HL-60/S4 (cell line): Measurements from ENCODE around the gene GALNT2.

Source experiments
- in situ Hi-C: fragments of 300-500 bp; cut with MboI; formaldehyde crosslinking; loops from 2 replicates; pipeline ENCODE4 v1.14.3; 2022; ENCODE audit warnings: low sequenced_read_pairs

GALNT2 gene

GRCh38 chr1:230224101-230224960 is 157.3 kb downstream of the GALNT2 start:
- in situ Hi-C loops: no loop called here

GRCh38 chr1:230226007-230226800 is 159.2 kb downstream of the GALNT2 start:
- in situ Hi-C loops: no loop called here

GRCh38 chr1:230226814-230227213 is 159.8 kb downstream of the GALNT2 start:
- in situ Hi-C loops: no loop called here

GRCh38 chr1:230228236-230228897 is 161.3 kb downstream of the GALNT2 start:
- in situ Hi-C loops: no loop called here

GRCh38 chr1:230230273-230230672 is 163.2 kb downstream of the GALNT2 start:
- in situ Hi-C loops: no loop called here

GRCh38 chr1:230230948-230231773 is 164.1 kb downstream of the GALNT2 start:
- in situ Hi-C loops: no loop called here

- in situ Hi-C loops: no loop called here
Observed at GRCh38 chr1:230231774-230232145, 164.7 kb downstream of the GALNT2 start.

- in situ Hi-C loops: no loop called here
Observed at GRCh38 chr1:230232371-230232771, 165.3 kb downstream of the GALNT2 start.

GRCh38 chr1:230233786-230234185 is 166.7 kb downstream of the GALNT2 start:
- in situ Hi-C loops: no loop called here

- in situ Hi-C loops: no loop called here
Observed at GRCh38 chr1:230235876-230236275, 168.8 kb downstream of the GALNT2 start.

- in situ Hi-C loops: no loop called here
Observed at GRCh38 chr1:230236301-230237008, 169.4 kb downstream of the GALNT2 start.

GRCh38 chr1:230237009-230237370 is 170.0 kb downstream of the GALNT2 start:
- in situ Hi-C loops: no loop called here

- in situ Hi-C loops: no loop called here
Observed at GRCh38 chr1:230237805-230238204, 170.8 kb downstream of the GALNT2 start.

- in situ Hi-C loops: no loop called here
Observed at GRCh38 chr1:230240446-230241086, 173.5 kb downstream of the GALNT2 start.

GRCh38 chr1:230242326-230242725 is 175.3 kb downstream of the GALNT2 start:
- in situ Hi-C loops: no loop called here

GRCh38 chr1:230243146-230243545 is 176.1 kb downstream of the GALNT2 start:
- in situ Hi-C loops: no loop called here

- in situ Hi-C loops: no loop called here
Observed at GRCh38 chr1:230243583-230244353, 176.7 kb downstream of the GALNT2 start.

GRCh38 chr1:230246551-230246950 is 179.5 kb downstream of the GALNT2 start:
- in situ Hi-C loops: no loop called here
